PC-3 (cell line): ENCODE data around the gene PITPNM3. TPM values are rescaled to one million over a fixed set of nuclear protein-coding genes. Genes with fewer than 3 reads are reported as not detected.

Source experiments
- ATAC-seq: fragments of 200-7000 bp; cut with Tn5 transposase; 2 replicates; pipeline ENCODE4 v1.9.1; 2020; ENCODE audit warnings: mild to moderate bottlenecking, moderate library complexity
- BruUV-seq: library from RNA; stranded (reverse); fragments of 400-500 nt; replicated peaks from 2 replicates; lab custom pipeline; 2021; lab: Mats Ljungman, UMichigan
- CTCF ChIA-PET: fragments of 300-600 bp; sonication (Branson Sonifier 250); formaldehyde crosslinking; loops from one replicate; lab custom pipeline; 2022; ENCODE audit warnings: antibody characterized with exemption; lab: Charles Lee
- POLR2A ChIA-PET: fragments of 300-600 bp; sonication (Branson Sonifier 250); formaldehyde crosslinking; loops from one replicate; lab custom pipeline; 2022; ENCODE audit warnings: antibody characterized with exemption; ENCODE audit not compliant: unreplicated experiment; lab: Charles Lee
- DNase-seq: peaks from one replicate; pipeline ENCODE4 v3.0.0-alpha.2; 2015
- H2AFZ ChIP-seq: fragments of 300-600 bp; sonication (generic); 2 replicates; pipeline ENCODE4 v1.6.0; 2016; ENCODE audit warnings: antibody characterized with exemption, low read length
- H3F3A ChIP-seq: fragments of 300-600 bp; sonication (generic); one replicate; pipeline ENCODE4 v1.6.0; 2017; ENCODE audit warnings: antibody characterized with exemption, low read length, control low read depth, mild to moderate bottlenecking; ENCODE audit not compliant: unreplicated experiment
- H3K27ac ChIP-seq: fragments of 300-600 bp; sonication (generic); 2 replicates; pipeline ENCODE4 v1.5.1; 2016; ENCODE audit warnings: mild to moderate bottlenecking, low read length
- H3K27me3 ChIP-seq: fragments of 300-600 bp; sonication (generic); 2 replicates; pipeline ENCODE4 v1.6.1; 2016; ENCODE audit warnings: low read length, mixed read lengths
- H3K36me3 ChIP-seq: fragments of 300-600 bp; sonication (generic); 2 replicates; pipeline ENCODE4 v1.6.1; 2016; ENCODE audit warnings: low read depth, mixed run types, low read length, mixed read lengths
- H3K4me1 ChIP-seq: fragments of 300-600 bp; sonication (generic); 2 replicates; pipeline ENCODE4 v1.5.1; 2016; ENCODE audit warnings: low read length; ENCODE audit not compliant: insufficient read depth
- H3K4me2 ChIP-seq: fragments of 300-600 bp; sonication (generic); 2 replicates; pipeline ENCODE4 v1.6.0; 2016; ENCODE audit warnings: low read length
- H3K4me3 ChIP-seq: fragments of 300-600 bp; sonication (generic); 2 replicates; pipeline ENCODE4 v1.5.1; 2016; ENCODE audit warnings: mild to moderate bottlenecking, low read length, mixed read lengths
- H3K79me2 ChIP-seq: fragments of 300-600 bp; sonication (generic); 2 replicates; pipeline ENCODE4 v1.6.1; 2017; ENCODE audit warnings: low read length, mixed read lengths
- H3K9ac ChIP-seq: fragments of 300-600 bp; sonication (generic); 2 replicates; pipeline ENCODE4 v1.6.0; 2016; ENCODE audit warnings: mild to moderate bottlenecking, low read length
- H3K9me2 ChIP-seq: fragments of 300-600 bp; sonication (generic); replicated peaks from 2 replicates; pipeline ENCODE4 v1.6.1; 2016; ENCODE audit warnings: mixed run types, low read length, mixed read lengths
- H3K9me3 ChIP-seq: fragments of 300-600 bp; sonication (generic); 2 replicates; pipeline ENCODE4 v1.6.1; 2016; ENCODE audit warnings: low read length, mixed read lengths
- H4K20me1 ChIP-seq: fragments of 300-600 bp; sonication (generic); 2 replicates; pipeline ENCODE4 v1.6.1; 2016; ENCODE audit warnings: low read length, mixed read lengths
- EZH2 ChIP-seq: fragments of 300-600 bp; sonication (generic); IDR thresholded peaks from one replicate; pipeline ENCODE4 v1.6.1; 2017; ENCODE audit warnings: antibody characterized with exemption, mild to moderate bottlenecking, low read length; ENCODE audit not compliant: unreplicated experiment
- EZH2phosphoT487 ChIP-seq: fragments of 300-600 bp; sonication (generic); IDR thresholded peaks from 2 replicates; pipeline ENCODE4 v1.6.1; 2018; ENCODE audit warnings: mild to moderate bottlenecking, antibody characterized with exemption, low read length, borderline replicate concordance
- intact Hi-C: fragments of 100-400 bp; cut with micrococcal nuclease; formaldehyde crosslinking; loops from 2 replicates; pipeline ENCODE4 v1.9.0; 2023
- total RNA-seq: library from RNA; depleted of rRNA; stranded (reverse); fragments of >200 nt; gene quantifications from 2 replicates; pipeline ENCODE4 v1.2.3, GENCODE V29; 2014
- TF ChIP-seq, protein P1 (sequence below): fragments of 300-600 bp; sonication (generic); conservative IDR thresholded peaks from 2 replicates; pipeline ENCODE4 v1.5.1; 2017; ENCODE audit warnings: antibody characterized with exemption, low read depth, mild to moderate bottlenecking, low read length

Gene PITPNM3
- total RNA-seq, 1 experiment from 2014 or later, result 7.1 TPM

DNA sequence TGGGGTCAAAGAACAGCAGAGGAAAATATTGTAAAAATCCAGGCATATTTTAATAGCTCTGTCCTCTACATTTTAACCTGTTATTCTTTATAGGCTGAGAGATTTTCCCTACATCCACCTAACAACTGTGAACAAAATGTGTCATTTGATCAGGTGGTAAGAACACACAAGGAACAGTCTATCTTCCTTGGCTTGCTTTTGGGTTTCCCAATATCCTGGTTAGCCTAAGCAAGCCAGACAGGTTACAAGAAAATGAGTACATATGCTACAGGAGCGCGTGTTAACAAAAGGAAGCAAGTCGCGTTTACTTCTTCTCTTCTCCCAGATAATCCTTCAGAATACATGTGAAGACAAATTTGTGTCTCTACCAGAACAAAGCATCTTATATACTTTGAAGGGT, 31.0 kb upstream of the PITPNM3 start:
- DNase-seq (no peak), ATAC-seq (no peak)
- Histone ChIP-seq H4K20me1 (no peaks in the 10 kb centered on the region), H3K4me3 (no peak overlapping the region), H3K9ac (no peak overlapping the region), H3K9me3 (no peaks in the 10 kb centered on the region), H3F3A (no peaks in the 10 kb centered on the region), H3K4me1 (peaks cover 15% of the 10 kb centered on the region), H3K9me2 (no peaks in the 10 kb centered on the region), H3K4me2 (no peak overlapping the region), H3K79me2 (no peaks in the 10 kb centered on the region), H3K27ac (no peak overlapping the region), H3K27me3 (no peaks in the 10 kb centered on the region), H3K36me3 (peaks cover 16% of the 10 kb centered on the region; the same call in 1 of the 2 replicates), H2AFZ (no peak overlapping the region)
- TF ChIP-seq, protein P1, sequence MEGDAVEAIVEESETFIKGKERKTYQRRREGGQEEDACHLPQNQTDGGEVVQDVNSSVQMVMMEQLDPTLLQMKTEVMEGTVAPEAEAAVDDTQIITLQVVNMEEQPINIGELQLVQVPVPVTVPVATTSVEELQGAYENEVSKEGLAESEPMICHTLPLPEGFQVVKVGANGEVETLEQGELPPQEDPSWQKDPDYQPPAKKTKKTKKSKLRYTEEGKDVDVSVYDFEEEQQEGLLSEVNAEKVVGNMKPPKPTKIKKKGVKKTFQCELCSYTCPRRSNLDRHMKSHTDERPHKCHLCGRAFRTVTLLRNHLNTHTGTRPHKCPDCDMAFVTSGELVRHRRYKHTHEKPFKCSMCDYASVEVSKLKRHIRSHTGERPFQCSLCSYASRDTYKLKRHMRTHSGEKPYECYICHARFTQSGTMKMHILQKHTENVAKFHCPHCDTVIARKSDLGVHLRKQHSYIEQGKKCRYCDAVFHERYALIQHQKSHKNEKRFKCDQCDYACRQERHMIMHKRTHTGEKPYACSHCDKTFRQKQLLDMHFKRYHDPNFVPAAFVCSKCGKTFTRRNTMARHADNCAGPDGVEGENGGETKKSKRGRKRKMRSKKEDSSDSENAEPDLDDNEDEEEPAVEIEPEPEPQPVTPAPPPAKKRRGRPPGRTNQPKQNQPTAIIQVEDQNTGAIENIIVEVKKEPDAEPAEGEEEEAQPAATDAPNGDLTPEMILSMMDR, result no peak
- no peak for TF ChIP-seq EZH2phosphoT487
- TF ChIP-seq EZH2, result no peak
- no TSS peak for BruUV-seq
- intact Hi-C loops, result no loop called here
- POLR2A ChIA-PET, result no interaction called here
- CTCF ChIA-PET, result no interaction called here

DNA sequence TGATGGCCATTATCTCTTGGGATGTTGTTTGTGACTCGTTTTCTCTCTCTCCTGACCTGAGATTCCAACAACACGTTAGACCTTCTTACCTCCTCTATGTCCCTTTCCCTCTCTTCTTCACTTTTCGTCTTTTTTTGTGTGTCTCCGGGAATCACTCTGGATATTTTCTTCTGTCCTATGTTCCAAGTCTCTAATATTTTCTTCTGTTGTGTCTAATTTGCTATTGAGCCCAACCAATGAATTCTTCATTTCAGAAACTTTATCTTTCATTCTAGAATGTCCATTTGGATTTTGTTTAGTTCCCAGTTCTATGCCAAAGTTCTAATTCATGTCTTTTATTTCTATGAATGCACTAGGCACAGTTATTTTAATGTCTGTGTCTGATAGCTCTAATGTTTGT, 27.1 kb upstream of the PITPNM3 start:
- Histone ChIP-seq H2AFZ (no peak overlapping the region), H3K36me3 (peaks cover 13% of the 10 kb centered on the region; the same call in 1 of the 2 replicates), H3K9ac (no peak overlapping the region), H3K4me1 (no peaks in the 10 kb centered on the region), H3K4me3 (no peak overlapping the region), H3K27me3 (no peaks in the 10 kb centered on the region), H4K20me1 (no peaks in the 10 kb centered on the region), H3K27ac (no peak overlapping the region), H3K9me3 (no peaks in the 10 kb centered on the region), H3F3A (no peaks in the 10 kb centered on the region), H3K9me2 (no peaks in the 10 kb centered on the region), H3K79me2 (no peaks in the 10 kb centered on the region), H3K4me2 (no peak overlapping the region)
- ChIA-PET CTCF (no interaction called here), POLR2A (no interaction called here)
- TF ChIP-seq EZH2 (no peak), EZH2phosphoT487 (no peak)
- TF ChIP-seq, protein P1, result no peak
- no peak for DNase-seq
- no peak for ATAC-seq
- no TSS peak for BruUV-seq
- intact Hi-C loops, result no loop called here

DNA sequence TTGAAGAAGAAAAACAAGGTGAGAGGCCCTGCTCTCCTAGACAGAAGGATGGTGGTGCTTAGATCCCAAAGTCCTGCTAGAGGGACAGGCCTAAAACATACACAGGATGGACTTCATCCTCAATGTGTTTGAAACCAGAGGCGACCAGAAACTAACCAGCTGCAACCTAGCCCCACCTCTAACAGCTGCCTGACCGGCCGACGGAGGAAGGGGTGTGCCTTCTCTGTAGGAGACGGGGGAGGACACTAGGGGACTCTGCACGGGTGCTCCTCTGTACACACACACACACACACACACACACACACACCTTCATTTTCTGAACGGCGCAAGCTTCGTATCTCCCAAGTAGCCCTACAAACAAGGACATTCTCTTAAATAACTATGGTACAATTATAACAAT, 24.3 kb upstream of the PITPNM3 start:
- H3K4me2 ChIP-seq, result no peak overlapping the region
- POLR2A ChIA-PET, result no interaction called here
- H2AFZ ChIP-seq, result no peak overlapping the region
- TF ChIP-seq, protein P1, result no peak
- TF ChIP-seq EZH2phosphoT487 (no peak), EZH2 (no peak)
- no peak overlapping the region for H3K9ac ChIP-seq
- intact Hi-C loops, result no loop called here
- CTCF ChIA-PET, result no interaction called here
- H3K79me2 ChIP-seq, result no peaks in the 10 kb centered on the region
- no TSS peak for BruUV-seq
- DNase-seq (no peak), ATAC-seq (no peak)
- H3F3A ChIP-seq, result no peaks in the 10 kb centered on the region
- no peak overlapping the region for H3K4me3 ChIP-seq
- no peaks in the 10 kb centered on the region for H4K20me1 ChIP-seq
- H3K9me2 ChIP-seq, result no peaks in the 10 kb centered on the region
- no peaks in the 10 kb centered on the region for H3K9me3 ChIP-seq
- no peak overlapping the region for H3K27ac ChIP-seq
- H3K4me1 ChIP-seq, result no peaks in the 10 kb centered on the region
- H3K36me3 ChIP-seq, result peaks cover 6% of the 10 kb centered on the region; the same call in 1 of the 2 replicates
- no peaks in the 10 kb centered on the region for H3K27me3 ChIP-seq
